Raji (cell line): ENCODE data around the gene COL18A1.

ENCODE experiments used
- POLR2A ChIP-seq: IDR thresholded peaks from 2 replicates; pipeline ENCODE4 v1.6.1; 2011; ENCODE audit warnings: low read depth, low read length, control low read depth; ENCODE audit not compliant: insufficient read depth

Gene COL18A1

GRCh38 chr21:45421846-45422775 lies 17.1 kb downstream of the COL18A1 start:
- no peak for TF ChIP-seq POLR2A

- no peak for TF ChIP-seq POLR2A
Observed at GRCh38 chr21:45423201-45423955, 18.4 kb downstream of the COL18A1 start.

- no peak for TF ChIP-seq POLR2A
Observed at GRCh38 chr21:45423968-45424853, 19.2 kb downstream of the COL18A1 start.

- TF ChIP-seq POLR2A: no peak
Observed at GRCh38 chr21:45424854-45425795, 20.2 kb downstream of the COL18A1 start.

GRCh38 chr21:45427331-45428271 lies 22.6 kb downstream of the COL18A1 start:
- no peak for TF ChIP-seq POLR2A

GRCh38 chr21:45428534-45428933 lies 23.6 kb downstream of the COL18A1 start:
- TF ChIP-seq POLR2A: no peak

- no peak for TF ChIP-seq POLR2A
Observed at GRCh38 chr21:45429221-45430175, 24.5 kb downstream of the COL18A1 start.

GRCh38 chr21:45430521-45431501 lies 25.8 kb downstream of the COL18A1 start:
- TF ChIP-seq POLR2A: no peak

- no peak for TF ChIP-seq POLR2A
Observed at GRCh38 chr21:45431781-45432572, 27.0 kb downstream of the COL18A1 start.
